AG09319 (cell line): Measurements from ENCODE around the gene TASP1.

Source experiments
- DNase-seq: peaks from one replicate; pipeline ENCODE4 v3.0.0-alpha.2; 2010; ENCODE audit warnings: low read depth; ENCODE audit errors: extremely low read depth
- TF ChIP-seq, protein P1 (sequence below): IDR thresholded peaks from 2 replicates; pipeline ENCODE4 v1.5.1; 2011; ENCODE audit warnings: low read depth, mild to moderate bottlenecking, inconsistent platforms, low read length, moderate library complexity

Gene TASP1

GRCh38 chr20:13638496-13639149, at the start of gene TASP1:
Gene TASP1, minus strand, starts transcription at chr20:13638932. Its CDS starts 8,854 bp downstream, at chr20:13630078.
- peak; percentile 80 for DNase-seq
- TF ChIP-seq, protein P1, sequence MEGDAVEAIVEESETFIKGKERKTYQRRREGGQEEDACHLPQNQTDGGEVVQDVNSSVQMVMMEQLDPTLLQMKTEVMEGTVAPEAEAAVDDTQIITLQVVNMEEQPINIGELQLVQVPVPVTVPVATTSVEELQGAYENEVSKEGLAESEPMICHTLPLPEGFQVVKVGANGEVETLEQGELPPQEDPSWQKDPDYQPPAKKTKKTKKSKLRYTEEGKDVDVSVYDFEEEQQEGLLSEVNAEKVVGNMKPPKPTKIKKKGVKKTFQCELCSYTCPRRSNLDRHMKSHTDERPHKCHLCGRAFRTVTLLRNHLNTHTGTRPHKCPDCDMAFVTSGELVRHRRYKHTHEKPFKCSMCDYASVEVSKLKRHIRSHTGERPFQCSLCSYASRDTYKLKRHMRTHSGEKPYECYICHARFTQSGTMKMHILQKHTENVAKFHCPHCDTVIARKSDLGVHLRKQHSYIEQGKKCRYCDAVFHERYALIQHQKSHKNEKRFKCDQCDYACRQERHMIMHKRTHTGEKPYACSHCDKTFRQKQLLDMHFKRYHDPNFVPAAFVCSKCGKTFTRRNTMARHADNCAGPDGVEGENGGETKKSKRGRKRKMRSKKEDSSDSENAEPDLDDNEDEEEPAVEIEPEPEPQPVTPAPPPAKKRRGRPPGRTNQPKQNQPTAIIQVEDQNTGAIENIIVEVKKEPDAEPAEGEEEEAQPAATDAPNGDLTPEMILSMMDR, result no peak

GRCh38 chr20:13687815-13688214, 49.1 kb upstream of the TASP1 start:
- TF ChIP-seq, protein P1, result no peak
- no peak for DNase-seq

DNA sequence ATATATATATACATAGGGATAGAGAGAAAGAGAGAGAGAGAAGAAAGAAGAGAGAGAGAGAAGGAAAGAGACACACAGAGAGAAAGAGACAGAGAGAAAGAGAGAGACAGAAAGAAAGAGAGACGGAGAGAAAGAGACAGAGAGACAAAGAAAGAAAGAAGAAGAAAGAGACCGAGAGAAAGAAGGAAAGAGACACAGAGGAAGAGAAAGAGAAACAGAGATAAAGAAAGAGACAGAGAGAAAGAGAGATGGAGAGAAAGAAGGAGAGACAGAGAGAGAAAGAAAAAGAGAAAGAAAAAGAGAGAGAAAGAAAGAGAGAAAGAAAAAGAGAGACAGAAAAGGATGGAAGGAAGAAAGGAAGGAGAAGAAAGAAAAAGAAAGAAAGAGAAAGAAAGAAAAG, 46.9 kb upstream of the TASP1 start:
- TF ChIP-seq, protein P1, result no peak
- no peak for DNase-seq

GRCh38 chr20:13684566-13685222, 46.0 kb upstream of the TASP1 start:
- TF ChIP-seq, protein P1, result no peak
- no peak for DNase-seq

DNA sequence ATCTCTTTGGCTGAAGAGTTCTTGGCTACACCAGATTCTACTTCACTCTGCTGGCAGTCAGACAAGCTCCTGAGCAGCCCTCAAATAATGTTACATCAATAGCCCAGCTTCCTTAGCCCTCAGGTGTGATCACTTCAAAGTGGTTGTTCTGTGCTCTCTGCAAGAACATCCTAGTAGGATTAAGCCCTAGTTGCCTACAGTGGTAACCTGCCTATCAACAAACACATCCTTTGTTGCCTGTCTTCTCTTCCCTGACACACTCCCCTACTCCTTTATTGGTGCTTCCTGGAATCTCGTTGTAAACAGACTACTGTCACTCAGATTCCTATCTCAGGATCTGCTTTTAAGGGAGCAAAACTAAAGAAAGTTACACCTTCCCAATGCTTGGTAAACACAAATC, 45.1 kb upstream of the TASP1 start:
- no peak for DNase-seq
- TF ChIP-seq, protein P1, result no peak

DNA sequence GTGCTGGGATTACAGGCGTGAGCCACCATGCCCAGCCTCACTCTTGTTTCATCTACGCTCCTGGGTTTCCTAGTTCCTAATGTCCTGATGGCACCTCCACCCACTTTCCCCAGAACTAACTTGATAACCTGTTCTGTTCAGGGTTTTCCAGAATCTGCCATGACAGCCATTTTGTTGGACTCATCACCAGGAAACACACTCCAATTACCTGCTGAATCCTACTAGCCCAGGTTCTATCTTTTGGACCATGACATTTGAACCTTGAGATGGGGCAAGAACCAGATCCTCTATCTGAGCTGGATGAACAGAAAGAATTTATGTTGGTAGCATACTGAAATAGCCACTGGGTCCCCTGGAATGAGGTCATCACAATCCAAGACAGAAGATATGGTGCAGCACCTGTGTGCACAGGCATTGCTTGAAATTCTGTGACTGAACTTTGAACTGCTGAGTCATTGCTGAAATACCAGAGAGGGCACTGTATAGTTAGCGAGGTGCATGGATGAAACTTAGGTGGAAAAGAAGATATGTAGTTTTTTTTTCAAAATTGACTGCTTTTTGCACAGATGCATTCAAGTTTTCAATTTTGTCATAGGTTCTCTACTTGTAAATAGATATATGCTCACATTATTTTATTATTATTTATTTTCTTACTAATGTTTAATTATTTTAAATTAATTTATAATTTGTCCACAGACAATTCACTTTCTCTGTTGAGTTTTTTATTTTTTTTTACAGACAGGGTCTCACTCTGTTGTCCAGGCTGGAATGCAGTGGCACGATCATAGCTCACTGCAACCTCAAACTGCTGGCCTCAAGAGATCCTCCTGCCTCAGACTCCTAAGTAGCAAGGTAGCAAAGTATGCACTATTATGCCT, 42.8 kb upstream of the TASP1 start:
- TF ChIP-seq, protein P1, result no peak
- no peak for DNase-seq

DNA sequence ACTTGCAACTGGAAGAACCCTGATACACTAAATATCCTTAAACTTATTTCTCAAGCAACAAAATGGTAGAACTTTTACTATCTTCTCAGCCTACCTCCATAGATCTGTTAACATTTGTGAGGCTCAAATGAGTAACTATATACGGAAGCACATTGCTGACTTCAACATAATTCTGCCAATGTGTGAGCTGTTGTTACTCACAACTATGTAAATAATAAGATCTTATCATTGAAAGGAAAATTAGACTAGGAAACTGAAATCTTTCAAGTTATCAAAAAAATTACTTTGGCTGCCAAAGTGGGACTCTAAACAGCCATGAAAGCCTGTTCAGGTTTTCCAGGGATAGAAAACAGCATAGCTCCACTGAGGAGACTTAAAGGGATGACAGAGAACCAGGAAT, 40.2 kb upstream of the TASP1 start:
- no peak for DNase-seq
- TF ChIP-seq, protein P1, result no peak
